Epidermal melanocyte (primary cell): ENCODE measurements around the gene LBP.
"Not testable (repeated sequence)": the region's sequence is repeated elsewhere in the genome, so short reads cannot be mapped to it uniquely, and the experiment has no call there.

Experiments used
- DNase-seq: peaks from one replicate; pipeline ENCODE4 v3.0.0; 2011; ENCODE audit warnings: low spot score; ENCODE audit not compliant: insufficient read length

LBP gene

GRCh38 chr20:38346741-38347140 lies 459 bp downstream of the LBP start:
- no peak for DNase-seq

- DNase-seq = no peak
Observed at GRCh38 chr20:38349856-38350255, 3.6 kb downstream of the LBP start.

- DNase-seq = no peak
Observed at GRCh38 chr20:38350879-38351775, 4.8 kb downstream of the LBP start.

GRCh38 chr20:38353316-38353715 lies 7.0 kb downstream of the LBP start:
- DNase-seq = no peak

GRCh38 chr20:38354227-38354626 lies 7.9 kb downstream of the LBP start:
- DNase-seq = no peak

- DNase-seq = no peak
Observed at GRCh38 chr20:38355161-38356012, 9.1 kb downstream of the LBP start.

GRCh38 chr20:38357653-38358207 lies 11.4 kb downstream of the LBP start:
- DNase-seq = no peak

- DNase-seq = no peak
Observed at GRCh38 chr20:38358556-38358955, 12.3 kb downstream of the LBP start.

GRCh38 chr20:38363004-38363747 lies 16.9 kb downstream of the LBP start:
- DNase-seq = no peak

GRCh38 chr20:38369389-38369788 lies 23.1 kb downstream of the LBP start:
- DNase-seq = no peak

- peak; percentile 1 for DNase-seq
Observed at GRCh38 chr20:38372806-38373205, 26.5 kb downstream of the LBP start.

GRCh38 chr20:38373231-38373867 lies 27.1 kb downstream of the LBP start:
- DNase-seq = no peak

- peak; percentile 3 for DNase-seq
Observed at GRCh38 chr20:38373898-38374297, 27.6 kb downstream of the LBP start.

- peak; percentile 69 for DNase-seq
Observed at GRCh38 chr20:38377039-38377685, 30.9 kb downstream of the LBP start.

GRCh38 chr20:38377838-38378237 lies 31.6 kb downstream of the LBP start:
- DNase-seq = not testable (repeated sequence)

- DNase-seq = no peak
Observed at GRCh38 chr20:38383147-38383546, 36.9 kb downstream of the LBP start.

GRCh38 chr20:38386004-38386403 lies 39.7 kb downstream of the LBP start:
- no peak for DNase-seq

GRCh38 chr20:38386851-38387250 lies 40.6 kb downstream of the LBP start:
- no peak for DNase-seq

GRCh38 chr20:38387953-38388352 lies 41.7 kb downstream of the LBP start:
- no peak for DNase-seq

GRCh38 chr20:38392356-38392755 lies 46.1 kb downstream of the LBP start:
- DNase-seq = no peak
